GM23338 (cell line): ENCODE data around the gene KLHDC2. TPM values are rescaled to one million over a fixed set of nuclear protein-coding genes. Genes with fewer than 3 reads are reported as not detected.
"Not testable (repeated sequence)": the region's sequence is repeated elsewhere in the genome, so short reads cannot be mapped to it uniquely, and the experiment has no call there.

Experiments
- ATAC-seq: fragments of 200-7000 bp; cut with Tn5 transposase; 3 replicates; pipeline ENCODE4 v1.9.1; 2020
- DNase-seq: peaks from one replicate; pipeline ENCODE4 v3.0.0-alpha.2; 2015; ENCODE audit warnings: low spot score
- H2AFZ ChIP-seq: fragments of 200-600 bp; sonication (generic); 2 replicates; pipeline ENCODE4 v1.8.0; 2016; ENCODE audit warnings: antibody characterized with exemption, mild to moderate bottlenecking, moderate library complexity
- H3F3A ChIP-seq: fragments of 200-600 bp; sonication (generic); replicated peaks from 2 replicates; pipeline ENCODE4 v1.8.0; 2017; ENCODE audit warnings: antibody characterized with exemption, mixed run types, low read depth
- H3K27ac ChIP-seq: fragments of 200-600 bp; sonication (generic); 2 replicates; pipeline ENCODE4 v1.6.1; 2016; ENCODE audit warnings: low read depth
- H3K27me3 ChIP-seq: fragments of 200-600 bp; sonication (generic); 2 replicates; pipeline ENCODE4 v1.8.0; 2016; ENCODE audit warnings: mild to moderate bottlenecking, mixed run types, moderate library complexity; ENCODE audit not compliant: insufficient read depth
- H3K36me3 ChIP-seq: fragments of 200-600 bp; sonication (generic); 2 replicates; pipeline ENCODE4 v1.8.0; 2016; ENCODE audit warnings: mild to moderate bottlenecking; ENCODE audit not compliant: insufficient read depth
- H3K4me1 ChIP-seq: fragments of 200-600 bp; sonication (generic); 2 replicates; pipeline ENCODE4 v1.8.0; 2016; ENCODE audit warnings: mild to moderate bottlenecking, moderate library complexity; ENCODE audit not compliant: insufficient read depth
- H3K4me2 ChIP-seq: fragments of 200-600 bp; sonication (generic); 2 replicates; pipeline ENCODE4 v1.7.1; 2017; ENCODE audit warnings: mixed run types
- H3K4me3 ChIP-seq: fragments of 200-600 bp; sonication (generic); 2 replicates; pipeline ENCODE4 v1.6.1; 2016; ENCODE audit warnings: mixed run types
- H3K79me2 ChIP-seq: fragments of 200-600 bp; sonication (generic); replicated peaks from 2 replicates; pipeline ENCODE4 v1.8.0; 2017; ENCODE audit warnings: mild to moderate bottlenecking; ENCODE audit not compliant: insufficient read depth
- H3K9me2 ChIP-seq: fragments of 200-600 bp; sonication (generic); 2 replicates; pipeline ENCODE4 v1.8.0; 2017; ENCODE audit not compliant: insufficient read depth
- H4K20me1 ChIP-seq: fragments of 200-600 bp; sonication (generic); replicated peaks from 2 replicates; pipeline ENCODE4 v1.8.0; 2017; ENCODE audit warnings: mild to moderate bottlenecking; ENCODE audit not compliant: insufficient read depth
- H3K27ac Mint-ChIP-seq: 2 replicates; pipeline ENCODE4 v1.8.0; 2020; ENCODE audit warnings: inconsistent platforms, mild to moderate bottlenecking, moderate library complexity, mixed read lengths
- H3K27me3 Mint-ChIP-seq: 3 replicates; pipeline ENCODE4 v1.8.0; 2022; ENCODE audit warnings: low read depth, mild to moderate bottlenecking, moderate library complexity, mixed read lengths, inconsistent platforms; ENCODE audit not compliant: insufficient read depth, poor library complexity
- H3K36me3 Mint-ChIP-seq: 3 replicates; pipeline ENCODE4 v1.8.0; 2021; ENCODE audit warnings: low read depth, mild to moderate bottlenecking, inconsistent platforms, moderate library complexity, mixed read lengths
- H3K4me1 Mint-ChIP-seq: 3 replicates; pipeline ENCODE4 v1.8.0; 2020; ENCODE audit warnings: mild to moderate bottlenecking, inconsistent platforms, mixed read lengths
- H3K4me3 Mint-ChIP-seq: 3 replicates; pipeline ENCODE4 v1.8.0; 2021; ENCODE audit warnings: moderate library complexity, mild to moderate bottlenecking, inconsistent platforms, mixed read lengths
- H3K9me3 Mint-ChIP-seq: 3 replicates; pipeline ENCODE4 v1.8.0; 2020; ENCODE audit warnings: moderate library complexity, mild to moderate bottlenecking, inconsistent platforms, mixed read lengths
- CREB1 ChIP-seq: fragments of 250-450 bp; sonication (Bioruptor Pico); IDR thresholded peaks from 2 replicates; pipeline ENCODE4 v1.5.0; 2020; ENCODE audit warnings: low read depth, mild to moderate bottlenecking, moderate library complexity
- CTCF ChIP-seq, 2 experiments: fragments of 200-600 bp in 1 of 2; sonication (generic) in 1 of 2; conservative IDR thresholded peaks; 2 replicates each; pipeline versions ENCODE4 v1.5.1 to v1.6.1; 2016 to 2017; ENCODE audit warnings: antibody characterized with exemption in 2 of 2, low read depth in 2 of 2, mild to moderate bottlenecking in 2 of 2, moderate library complexity in 1 of 2
- ETS1 ChIP-seq: IDR thresholded peaks from 2 replicates; pipeline ENCODE4 v1.6.1; 2016; ENCODE audit warnings: antibody characterized with exemption
- POLR2AphosphoS5 ChIP-seq: IDR thresholded peaks from 2 replicates; pipeline ENCODE4 v1.6.1; 2016; ENCODE audit warnings: antibody characterized with exemption, low read depth
- STAT1 ChIP-seq: IDR thresholded peaks from one replicate; pipeline ENCODE4 v1.6.1; 2016; ENCODE audit warnings: antibody characterized with exemption; ENCODE audit not compliant: unreplicated experiment
- ZNF331 ChIP-seq: fragments of 250-450 bp; sonication (Bioruptor Pico); IDR thresholded peaks from 2 replicates; pipeline ENCODE4 v1.5.0; 2020; ENCODE audit warnings: low read depth, mild to moderate bottlenecking, moderate library complexity
- polyA plus RNA-seq: library from polyadenylated mRNA; unstranded; fragments of >200 nt; fragmentation: Nextera tagmentation; extraction: Ambion mirVana; gene quantifications from 2 replicates; pipeline ENCODE4 v1.2.1, GENCODE V29; 2016
- total RNA-seq: library from RNA; depleted of rRNA; stranded (reverse); fragments of >200 nt; shearing (Covaris generic); gene quantifications from 2 replicates; pipeline ENCODE4 v1.2.3, GENCODE V29; 2014
- TF ChIP-seq, protein P1 (sequence below): fragments of 250-450 bp; sonication (Bioruptor Pico); IDR thresholded peaks from 2 replicates; pipeline ENCODE4 v1.5.0; 2020; ENCODE audit warnings: mild to moderate bottlenecking, moderate library complexity

The KLHDC2 gene
- total and polyA plus RNA-seq, 2 experiments from 2014 or later, result 38.5 to 61.9 TPM

DNA sequence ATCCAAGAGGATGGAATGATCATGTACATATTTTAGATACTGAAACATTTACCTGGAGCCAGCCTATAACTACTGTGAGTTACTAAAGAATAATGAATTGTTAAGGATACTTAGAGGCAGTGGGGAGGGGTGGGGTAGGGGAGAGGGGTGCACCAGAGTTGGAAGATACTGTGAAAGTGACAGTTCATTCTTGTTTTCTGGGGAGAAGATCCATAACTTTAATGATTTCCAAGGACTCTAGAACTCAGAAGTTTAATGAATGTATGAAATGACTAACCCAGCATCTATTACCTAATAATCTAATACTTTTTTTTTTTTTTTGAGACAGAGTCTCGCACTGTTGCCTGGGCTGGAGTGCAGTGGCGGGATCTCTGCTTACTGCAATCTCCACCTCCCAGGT is 10.5 kb downstream of the KLHDC2 start (continued):
- TF ChIP-seq, protein P1, sequence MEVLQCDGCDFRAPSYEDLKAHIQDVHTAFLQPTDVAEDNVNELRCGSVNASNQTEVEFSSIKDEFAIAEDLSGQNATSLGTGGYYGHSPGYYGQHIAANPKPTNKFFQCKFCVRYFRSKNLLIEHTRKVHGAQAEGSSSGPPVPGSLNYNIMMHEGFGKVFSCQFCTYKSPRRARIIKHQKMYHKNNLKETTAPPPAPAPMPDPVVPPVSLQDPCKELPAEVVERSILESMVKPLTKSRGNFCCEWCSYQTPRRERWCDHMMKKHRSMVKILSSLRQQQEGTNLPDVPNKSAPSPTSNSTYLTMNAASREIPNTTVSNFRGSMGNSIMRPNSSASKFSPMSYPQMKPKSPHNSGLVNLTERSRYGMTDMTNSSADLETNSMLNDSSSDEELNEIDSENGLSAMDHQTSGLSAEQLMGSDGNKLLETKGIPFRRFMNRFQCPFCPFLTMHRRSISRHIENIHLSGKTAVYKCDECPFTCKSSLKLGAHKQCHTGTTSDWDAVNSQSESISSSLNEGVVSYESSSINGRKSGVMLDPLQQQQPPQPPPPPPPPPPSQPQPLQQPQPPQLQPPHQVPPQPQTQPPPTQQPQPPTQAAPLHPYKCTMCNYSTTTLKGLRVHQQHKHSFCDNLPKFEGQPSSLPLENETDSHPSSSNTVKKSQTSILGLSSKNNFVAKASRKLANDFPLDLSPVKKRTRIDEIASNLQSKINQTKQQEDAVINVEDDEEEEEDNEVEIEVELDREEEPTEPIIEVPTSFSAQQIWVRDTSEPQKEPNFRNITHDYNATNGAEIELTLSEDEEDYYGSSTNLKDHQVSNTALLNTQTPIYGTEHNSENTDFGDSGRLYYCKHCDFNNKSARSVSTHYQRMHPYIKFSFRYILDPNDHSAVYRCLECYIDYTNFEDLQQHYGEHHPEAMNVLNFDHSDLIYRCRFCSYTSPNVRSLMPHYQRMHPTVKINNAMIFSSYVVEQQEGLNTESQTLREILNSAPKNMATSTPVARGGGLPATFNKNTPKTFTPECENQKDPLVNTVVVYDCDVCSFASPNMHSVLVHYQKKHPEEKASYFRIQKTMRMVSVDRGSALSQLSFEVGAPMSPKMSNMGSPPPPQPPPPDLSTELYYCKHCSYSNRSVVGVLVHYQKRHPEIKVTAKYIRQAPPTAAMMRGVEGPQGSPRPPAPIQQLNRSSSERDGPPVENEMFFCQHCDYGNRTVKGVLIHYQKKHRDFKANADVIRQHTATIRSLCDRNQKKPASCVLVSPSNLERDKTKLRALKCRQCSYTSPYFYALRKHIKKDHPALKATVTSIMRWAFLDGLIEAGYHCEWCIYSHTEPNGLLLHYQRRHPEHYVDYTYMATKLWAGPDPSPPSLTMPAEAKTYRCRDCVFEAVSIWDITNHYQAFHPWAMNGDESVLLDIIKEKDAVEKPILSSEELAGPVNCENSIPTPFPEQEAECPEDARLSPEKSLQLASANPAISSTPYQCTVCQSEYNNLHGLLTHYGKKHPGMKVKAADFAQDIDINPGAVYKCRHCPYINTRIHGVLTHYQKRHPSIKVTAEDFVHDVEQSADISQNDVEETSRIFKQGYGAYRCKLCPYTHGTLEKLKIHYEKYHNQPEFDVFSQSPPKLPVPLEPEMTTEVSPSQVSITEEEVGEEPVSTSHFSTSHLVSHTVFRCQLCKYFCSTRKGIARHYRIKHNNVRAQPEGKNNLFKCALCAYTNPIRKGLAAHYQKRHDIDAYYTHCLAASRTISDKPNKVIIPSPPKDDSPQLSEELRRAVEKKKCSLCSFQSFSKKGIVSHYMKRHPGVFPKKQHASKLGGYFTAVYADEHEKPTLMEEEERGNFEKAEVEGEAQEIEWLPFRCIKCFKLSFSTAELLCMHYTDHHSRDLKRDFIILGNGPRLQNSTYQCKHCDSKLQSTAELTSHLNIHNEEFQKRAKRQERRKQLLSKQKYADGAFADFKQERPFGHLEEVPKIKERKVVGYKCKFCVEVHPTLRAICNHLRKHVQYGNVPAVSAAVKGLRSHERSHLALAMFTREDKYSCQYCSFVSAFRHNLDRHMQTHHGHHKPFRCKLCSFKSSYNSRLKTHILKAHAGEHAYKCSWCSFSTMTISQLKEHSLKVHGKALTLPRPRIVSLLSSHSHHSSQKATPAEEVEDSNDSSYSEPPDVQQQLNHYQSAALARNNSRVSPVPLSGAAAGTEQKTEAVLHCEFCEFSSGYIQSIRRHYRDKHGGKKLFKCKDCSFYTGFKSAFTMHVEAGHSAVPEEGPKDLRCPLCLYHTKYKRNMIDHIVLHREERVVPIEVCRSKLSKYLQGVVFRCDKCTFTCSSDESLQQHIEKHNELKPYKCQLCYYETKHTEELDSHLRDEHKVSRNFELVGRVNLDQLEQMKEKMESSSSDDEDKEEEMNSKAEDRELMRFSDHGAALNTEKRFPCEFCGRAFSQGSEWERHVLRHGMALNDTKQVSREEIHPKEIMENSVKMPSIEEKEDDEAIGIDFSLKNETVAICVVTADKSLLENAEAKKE (CRISPR knock-in tag), result no peak
- TF ChIP-seq STAT1, result no peak

GRCh38 chr14:49781040-49781439 is 13.1 kb downstream of the KLHDC2 start:
- H3K27me3 Mint-ChIP-seq, H3K4me1 Mint-ChIP-seq, H3K4me2 ChIP-seq, H3K4me1 ChIP-seq, DNase-seq, H3K4me3 ChIP-seq, ATAC-seq, H3K27ac Mint-ChIP-seq, H3K27me3 ChIP-seq, H2AFZ ChIP-seq, H3K27ac ChIP-seq, H3K9me2 ChIP-seq, H3F3A ChIP-seq, H3K4me3 Mint-ChIP-seq, H3K9me3 Mint-ChIP-seq, H3K79me2 ChIP-seq: not testable (repeated sequence)
- peaks cover 56% of the 10 kb centered on the region for H3K36me3 ChIP-seq
- H4K20me1 ChIP-seq, result peaks cover 14% of the 10 kb centered on the region; the same call in 1 of the 2 replicates
- H3K36me3 Mint-ChIP-seq, result peaks cover 76% of the 10 kb centered on the region

- Mint-ChIP-seq H3K9me3 (no peaks in the 10 kb centered on the region), H3K4me3 (no peak overlapping the region), H3K27ac (no peak overlapping the region), H3K27me3 (peaks cover 1% of the 10 kb centered on the region), H3K36me3 (peaks cover 83% of the 10 kb centered on the region), H3K4me1 (no peaks in the 10 kb centered on the region)
- no peaks in the 10 kb centered on the region for H3K27me3 ChIP-seq
- no peak overlapping the region for H3K27ac ChIP-seq
- H3K4me1 ChIP-seq, result no peaks in the 10 kb centered on the region
- H2AFZ ChIP-seq, result no peak overlapping the region
- no peaks in the 10 kb centered on the region for H3K9me2 ChIP-seq
- no peaks in the 10 kb centered on the region for H3F3A ChIP-seq
- DNase-seq (no peak), ATAC-seq (no peak)
- peaks cover 65% of the 10 kb centered on the region for H3K36me3 ChIP-seq
- H3K79me2 ChIP-seq, result no peaks in the 10 kb centered on the region
- H4K20me1 ChIP-seq, result peaks cover 10% of the 10 kb centered on the region; the same call in 1 of the 2 replicates
- H3K4me2 ChIP-seq, result no peak overlapping the region
- H3K4me3 ChIP-seq, result no peak overlapping the region
- TF ChIP-seq CTCF (conservative IDR thresholded peaks at IDR 0.05; ENCODE audit: low read depth in 2 of 2) (no peak), POLR2AphosphoS5 (no peak), CREB1 (no peak), ETS1 (no peak), ZNF331 (CRISPR knock-in tag) (no peak)
Measured at GRCh38 chr14:49783394-49784014, 15.6 kb downstream of the KLHDC2 start.
